ENCODE results near the gene RAD9A.

Gene RAD9A

GRCh38 chr11:67395555-67396258, 3.9 kb downstream of the RAD9A start:
- no peak overlapping the region for H3K27ac ChIP-seq (ENCODE audit: extremely low read depth, low read depth, low read length)
- no peak overlapping the region for H3K4me3 ChIP-seq (ENCODE audit: low read depth, low read length)
- ChIA-PET POLR2A (interaction anchor here (0.9 to 1.2 kb wide), 5 partner anchors 12 to 78 kb away, joined by 3 to 5 read pairs (median 5); partner anchors contain the start of gene PTPRCAP), CTCF (interaction anchor here (0.5 to 0.7 kb wide), 3 partner anchors 41 to 218 kb away, joined by 3 read pairs; no protein-coding TSS in a partner anchor)
- TF ChIP-seq INSM2 (tag by site-specific recombination; IDR thresholded peaks at IDR 0.05): no peak
- no peak for TF ChIP-seq ZEB2 (tag by site-specific recombination; IDR thresholded peaks at IDR 0.05)
- TF ChIP-seq IKZF3 (tag by site-specific recombination; IDR thresholded peaks at IDR 0.05): no peak
- TF ChIP-seq BCL6B (tag by site-specific recombination; IDR thresholded peaks at IDR 0.05): no peak
- TF ChIP-seq ZNF776 (tag by site-specific recombination; IDR thresholded peaks at IDR 0.05; ENCODE audit: borderline replicate concordance): no peak
- TF ChIP-seq ZNF416 (tag by site-specific recombination; IDR thresholded peaks at IDR 0.05): no peak
- no peak for TF ChIP-seq OSR2 (tag by site-specific recombination; IDR thresholded peaks at IDR 0.05)
- no peak for TF ChIP-seq ZNF555 (tag by site-specific recombination; conservative IDR thresholded peaks at IDR 0.05)
- no peak for TF ChIP-seq ZNF529 (tag by site-specific recombination; IDR thresholded peaks at IDR 0.05; ENCODE audit: insufficient replicate concordance)
- TF ChIP-seq ZBTB44 (tag by site-specific recombination; IDR thresholded peaks at IDR 0.05): no peak
- TF ChIP-seq ZSCAN30 (tag by site-specific recombination; IDR thresholded peaks at IDR 0.05): no peak
- no peak for TF ChIP-seq ZNF2 (tag by site-specific recombination; IDR thresholded peaks at IDR 0.05)
- H3K9me3 ChIP-seq (ENCODE audit: control insufficient read depth, insufficient read depth, low read depth, low read length): no peaks in the 10 kb centered on the region
- 0 out of 2 replicates have a peak, but pooled peaks cover 3% of the 10 kb centered on the region for H3K4me1 ChIP-seq (ENCODE audit: control insufficient read depth, insufficient read depth, low read length)
- H3K36me3 ChIP-seq (ENCODE audit: control insufficient read depth in 2 of 2, insufficient read depth in 1 of 2, low read length in 2 of 2): peaks cover 0 to 67% of the 10 kb centered on the region in 2 experiments; a peak in 2 of 3 replicates

GRCh38 chr11:67396259-67396581, 4.4 kb downstream of the RAD9A start:
- H3K36me3 ChIP-seq (ENCODE audit: control insufficient read depth in 2 of 2, insufficient read depth in 1 of 2, low read length in 2 of 2): peaks cover 0 to 68% of the 10 kb centered on the region in 2 experiments; a peak in 2 of 3 replicates
- H3K4me1 ChIP-seq (ENCODE audit: control insufficient read depth, insufficient read depth, low read length): 0 out of 2 replicates have a peak, but pooled peaks cover 3% of the 10 kb centered on the region
- H3K9me3 ChIP-seq (ENCODE audit: control insufficient read depth, insufficient read depth, low read depth, low read length): no peaks in the 10 kb centered on the region
- ChIA-PET POLR2A (interaction anchor here (0.9 to 1.2 kb wide), 5 partner anchors 11 to 79 kb away, joined by 3 to 5 read pairs (median 5); partner anchors contain the start of gene PTPRCAP), CTCF (interaction anchor here (0.5 to 0.8 kb wide), 3 partner anchors 14 to 218 kb away, joined by 3 read pairs; no protein-coding TSS in a partner anchor)
- no peak overlapping the region for H3K27ac ChIP-seq (ENCODE audit: extremely low read depth, low read depth, low read length)
- H3K4me3 ChIP-seq (ENCODE audit: low read depth, low read length): no peak overlapping the region
- TF ChIP-seq ZNF654 (tag by site-specific recombination; IDR thresholded peaks at IDR 0.05; ENCODE audit: low read depth) (no peak), ZNF660 (tag by site-specific recombination; IDR thresholded peaks at IDR 0.05) (no peak), ZNF664 (tag by site-specific recombination; IDR thresholded peaks at IDR 0.05) (no peak), ZNF26 (tag by site-specific recombination; IDR thresholded peaks at IDR 0.05) (no peak), ZFHX2 (tag by site-specific recombination; conservative IDR thresholded peaks at IDR 0.05) (no peak), ZNF394 (tag by site-specific recombination; IDR thresholded peaks at IDR 0.05; ENCODE audit: borderline replicate concordance) (no peak), ZNF837 (tag by site-specific recombination; IDR thresholded peaks at IDR 0.05) (no peak), PBX3 (CRISPR knock-in tag; IDR thresholded peaks at IDR 0.05) (no peak)

Measured in HEK293 (cell line).